ENCODE measurements around the gene VTA1.

The VTA1 gene

DNA sequence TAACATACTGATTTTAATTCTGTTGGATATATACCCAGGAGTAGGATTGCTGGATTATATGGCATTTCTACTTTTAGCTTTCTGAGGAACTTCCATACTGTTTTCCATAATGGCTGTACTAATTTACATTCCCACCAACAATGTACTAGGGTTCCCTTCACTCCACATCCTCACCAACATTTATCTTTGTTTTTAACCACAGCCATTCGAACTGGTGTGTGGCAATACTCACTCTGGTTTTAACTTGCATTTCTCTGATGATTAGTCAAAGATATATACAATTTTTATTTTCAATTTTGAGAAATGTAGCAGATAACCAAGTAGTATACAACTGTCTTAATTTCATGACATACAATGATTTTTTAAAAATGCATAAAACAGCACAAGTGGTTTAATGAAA, 124.4 kb downstream of the VTA1 start:
- no peak for DNase-seq (ENCODE audit: low spot score)
